ENCODE data around the gene SPRN. TPM values are rescaled to one million over a fixed set of nuclear protein-coding genes. Genes with fewer than 3 reads are reported as not detected.
A peak's percentile ranks its signal among the peaks of the same experiment; 100 is the strongest.
"Not testable (repeated sequence)": the region's sequence is repeated elsewhere in the genome, so short reads cannot be mapped to it uniquely, and the experiment has no call there.

SPRN gene
- total RNA-seq, 1 experiment from 2014 or later = not detected

GRCh38 chr10:133386951-133387350, 37.5 kb downstream of the SPRN start:
- not testable (repeated sequence) for DNase-seq (ENCODE audit: low read depth)

- no peak for DNase-seq (ENCODE audit: low read depth)
Observed at GRCh38 chr10:133385214-133385613, 39.2 kb downstream of the SPRN start.

- no peak for DNase-seq (ENCODE audit: low read depth)
Observed at GRCh38 chr10:133384071-133384470, 40.4 kb downstream of the SPRN start.

- no peak for DNase-seq (ENCODE audit: low read depth)
Observed at GRCh38 chr10:133383551-133383950, 40.9 kb downstream of the SPRN start.

GRCh38 chr10:133381036-133381435, 43.4 kb downstream of the SPRN start:
- DNase-seq (ENCODE audit: low read depth) = no peak

- DNase-seq (ENCODE audit: low read depth) = no peak
Observed at GRCh38 chr10:133379801-133380666, 44.4 kb downstream of the SPRN start.

- DNase-seq (ENCODE audit: low read depth) = peak; percentile 42
Observed at GRCh38 chr10:133379152-133379800, 45.1 kb downstream of the SPRN start, which contains the start of gene PAOX. Gene PAOX, plus strand, starts transcription at chr10:133379262. Its CDS starts 55 bp downstream, at chr10:133379317.

GRCh38 chr10:133378251-133379096, 46.0 kb downstream of the SPRN start:
- peak; percentile 49 for DNase-seq (ENCODE audit: low read depth)

GRCh38 chr10:133377818-133378250, 46.6 kb downstream of the SPRN start:
- DNase-seq (ENCODE audit: low read depth) = no peak

- no peak for DNase-seq (ENCODE audit: low read depth)
Observed at GRCh38 chr10:133377025-133377817, 47.2 kb downstream of the SPRN start.

GRCh38 chr10:133376183-133376582, 48.2 kb downstream of the SPRN start:
- DNase-seq (ENCODE audit: low read depth) = not testable (repeated sequence)

GRCh38 chr10:133375357-133376115, 48.9 kb downstream of the SPRN start:
- DNase-seq (ENCODE audit: low read depth) = no peak

GRCh38 chr10:133373174-133374090, 51.0 kb downstream of the SPRN start, which contains the start of gene ECHS1:
Gene ECHS1, minus strand, starts transcription at chr10:133373354. Its CDS starts 21 bp downstream, at chr10:133373333.
- peak; percentile 90 for DNase-seq (ENCODE audit: low read depth)

GRCh38 chr10:133372507-133372906, 51.9 kb downstream of the SPRN start:
- DNase-seq (ENCODE audit: low read depth) = no peak

Other genes with a start within 250 kb of the SPRN start
- not detected in 2 replicates for gene UTF1, start 194.4 kb downstream of the SPRN start, total RNA-seq (2014; rRNA removed; shearing (Covaris generic))
- not detected in 2 replicates for gene VENTX, start 186.8 kb downstream of the SPRN start, total RNA-seq (2014; rRNA removed; shearing (Covaris generic))
- 0.02 and 1.3 TPM in 2 replicates for gene ADAM8, start 147.8 kb downstream of the SPRN start, total RNA-seq (2014; rRNA removed; shearing (Covaris generic))
- gene TUBGCP2, start 115.8 kb downstream of the SPRN start, total RNA-seq (2014; rRNA removed; shearing (Covaris generic)) = 38.6 and 51.9 TPM in 2 replicates
- 32.5 and 33.3 TPM in 2 replicates for gene ZNF511, start 115.7 kb downstream of the SPRN start, total RNA-seq (2014; rRNA removed; shearing (Covaris generic))
- gene CALY, start 87.7 kb downstream of the SPRN start, total RNA-seq (2014; rRNA removed; shearing (Covaris generic)) = not detected in 2 replicates
- not detected in 2 replicates for gene PRAP1, start 77.3 kb downstream of the SPRN start, total RNA-seq (2014; rRNA removed; shearing (Covaris generic))
- gene FUOM, start 66.6 kb downstream of the SPRN start, total RNA-seq (2014; rRNA removed; shearing (Covaris generic)) = 0.27 and 6.5 TPM in 2 replicates
- gene ECHS1, start 51.3 kb downstream of the SPRN start, total RNA-seq (2014; rRNA removed; shearing (Covaris generic)) = 108 and 121 TPM in 2 replicates
- gene PAOX, start 45.4 kb downstream of the SPRN start, total RNA-seq (2014; rRNA removed; shearing (Covaris generic)) = 2.1 and 4.0 TPM in 2 replicates
- gene MTG1, start 30.5 kb downstream of the SPRN start, total RNA-seq (2014; rRNA removed; shearing (Covaris generic)) = 22.4 and 26.8 TPM in 2 replicates
- 0.20 TPM in 2 replicates for gene SCART1, start 29.3 kb upstream of the SPRN start, total RNA-seq (2014; rRNA removed; shearing (Covaris generic))
- 0.42 TPM in 1 of 2 replicates, not detected in the other for gene CYP2E1, start 102.7 kb upstream of the SPRN start, total RNA-seq (2014; rRNA removed; shearing (Covaris generic))
- gene SYCE1, start 141.0 kb upstream of the SPRN start, total RNA-seq (2014; rRNA removed; shearing (Covaris generic)) = not detected in 2 replicates
- not detected in 2 replicates for gene FRG2B, start 202.2 kb upstream of the SPRN start, total RNA-seq (2014; rRNA removed; shearing (Covaris generic))